MM.1S (cell line): ENCODE data around the gene GRIA3.

Experiments
- EZH2 ChIP-seq: fragments of 300-600 bp; sonication (generic); optimal IDR thresholded peaks from 2 replicates; pipeline ENCODE3; 2017; ENCODE audit warnings: low read depth, mild to moderate bottlenecking, antibody characterized with exemption, low read length, mixed read lengths
- EZH2phosphoT487 ChIP-seq: fragments of 300-600 bp; sonication (generic); IDR thresholded peaks from 2 replicates; pipeline ENCODE4 v1.6.1; 2018; ENCODE audit warnings: antibody characterized with exemption, low read length
- TF ChIP-seq, protein P1 (sequence below): fragments of 300-600 bp; sonication (generic); IDR thresholded peaks from 2 replicates; pipeline ENCODE4 v1.5.1; 2016; ENCODE audit warnings: antibody characterized with exemption, low read length, mixed read lengths

DNA sequence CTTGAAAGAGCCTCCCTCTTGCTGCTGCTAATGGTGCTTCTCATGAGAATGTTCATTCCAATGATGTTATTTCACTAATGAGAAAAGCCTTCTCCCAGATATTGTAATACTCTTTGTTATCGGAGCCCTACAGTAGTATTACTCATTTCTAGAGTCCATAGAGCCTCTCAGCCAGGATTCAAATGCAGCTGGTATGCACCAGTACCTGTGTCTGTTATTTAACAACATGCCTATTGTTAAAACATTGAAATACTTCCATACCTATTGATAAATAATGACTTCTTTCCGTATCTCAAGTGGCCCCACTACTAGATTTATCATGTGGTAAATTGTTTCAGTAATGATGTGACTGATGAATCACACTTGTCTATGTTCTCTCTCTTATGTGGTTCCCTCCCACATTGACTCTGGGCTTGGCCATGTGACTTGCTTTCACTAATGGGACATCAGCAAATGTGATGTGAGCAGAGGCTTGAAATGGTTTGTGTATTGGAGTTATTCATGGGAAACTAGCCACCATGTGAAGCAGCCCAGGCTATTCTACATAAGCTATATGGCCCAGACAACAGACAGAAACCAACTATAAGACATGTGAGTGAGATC, 341.1 kb downstream of the GRIA3 start:
- TF ChIP-seq EZH2 (no peak), EZH2phosphoT487 (no peak)
- TF ChIP-seq, protein P1, sequence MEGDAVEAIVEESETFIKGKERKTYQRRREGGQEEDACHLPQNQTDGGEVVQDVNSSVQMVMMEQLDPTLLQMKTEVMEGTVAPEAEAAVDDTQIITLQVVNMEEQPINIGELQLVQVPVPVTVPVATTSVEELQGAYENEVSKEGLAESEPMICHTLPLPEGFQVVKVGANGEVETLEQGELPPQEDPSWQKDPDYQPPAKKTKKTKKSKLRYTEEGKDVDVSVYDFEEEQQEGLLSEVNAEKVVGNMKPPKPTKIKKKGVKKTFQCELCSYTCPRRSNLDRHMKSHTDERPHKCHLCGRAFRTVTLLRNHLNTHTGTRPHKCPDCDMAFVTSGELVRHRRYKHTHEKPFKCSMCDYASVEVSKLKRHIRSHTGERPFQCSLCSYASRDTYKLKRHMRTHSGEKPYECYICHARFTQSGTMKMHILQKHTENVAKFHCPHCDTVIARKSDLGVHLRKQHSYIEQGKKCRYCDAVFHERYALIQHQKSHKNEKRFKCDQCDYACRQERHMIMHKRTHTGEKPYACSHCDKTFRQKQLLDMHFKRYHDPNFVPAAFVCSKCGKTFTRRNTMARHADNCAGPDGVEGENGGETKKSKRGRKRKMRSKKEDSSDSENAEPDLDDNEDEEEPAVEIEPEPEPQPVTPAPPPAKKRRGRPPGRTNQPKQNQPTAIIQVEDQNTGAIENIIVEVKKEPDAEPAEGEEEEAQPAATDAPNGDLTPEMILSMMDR = no peak
